Stimulated activated CD4-positive, alpha-beta T cell treated with anti-CD3 and anti-CD28 coated beads, Interleukin-12 subunit alpha, Interleukin-12 subunit beta, amount 100 ng/mL, for 48 hours (primary cell): ENCODE data around the gene APP.

Experiments
- DNase-seq, 3 donors: peaks; one replicate each; pipeline ENCODE4 v3.0.0-alpha.2; 2020; ENCODE audit warnings: low read depth in 2 of 3, low spot score in 1 of 3

The APP gene

DNA sequence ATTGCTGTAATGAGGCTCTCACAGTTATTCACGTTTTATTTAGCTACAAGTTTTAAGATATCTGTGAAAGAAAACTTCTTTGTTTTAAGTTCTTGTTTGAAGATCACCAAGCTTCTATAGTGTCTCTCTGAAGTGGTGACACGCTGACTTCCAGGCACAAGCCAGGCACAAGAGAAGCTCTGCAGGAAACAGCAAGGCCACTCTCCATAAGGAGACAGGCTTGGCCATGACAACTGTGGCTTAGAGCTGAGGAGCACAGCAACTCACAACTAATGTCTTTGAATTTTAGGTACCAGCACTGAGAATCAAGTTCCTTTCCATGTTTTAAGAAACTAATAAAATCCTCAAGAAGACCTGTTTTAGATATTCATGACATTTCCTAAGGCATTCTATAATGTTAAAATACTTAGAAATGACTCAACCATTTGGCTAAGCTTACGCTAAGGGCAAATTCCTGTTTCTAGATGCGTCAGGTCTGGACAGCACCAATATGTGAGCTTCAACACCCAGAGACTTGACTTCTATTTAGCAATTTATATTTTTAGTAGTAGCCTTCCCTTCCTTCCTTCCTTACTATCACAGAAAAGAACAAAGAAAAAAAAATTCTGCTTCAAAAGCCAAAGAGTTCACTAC, 40.2 kb downstream of the APP start:
- no peak for DNase-seq

DNA sequence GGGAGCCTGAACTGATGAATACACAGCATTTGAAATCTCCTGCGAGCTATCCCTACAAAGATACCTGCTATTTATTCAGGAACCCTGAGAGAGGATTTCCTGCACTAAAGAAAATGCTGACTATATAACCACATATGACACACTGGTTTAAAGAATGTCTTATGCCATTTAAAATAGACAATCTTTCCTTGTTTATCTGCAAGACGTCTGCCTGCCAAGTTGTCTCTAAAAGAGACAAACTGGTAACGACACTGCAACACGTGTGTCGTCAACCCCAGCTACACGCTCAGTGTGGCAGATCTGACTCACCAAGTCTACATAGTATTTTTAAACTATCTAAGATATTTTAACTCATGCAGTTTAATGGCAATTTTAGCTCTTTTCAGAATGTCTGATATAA, 42.7 kb downstream of the APP start:
- DNase-seq = no peak

GRCh38 chr21:26127073-26127814, 43.3 kb downstream of the APP start:
- no peak for DNase-seq

DNA sequence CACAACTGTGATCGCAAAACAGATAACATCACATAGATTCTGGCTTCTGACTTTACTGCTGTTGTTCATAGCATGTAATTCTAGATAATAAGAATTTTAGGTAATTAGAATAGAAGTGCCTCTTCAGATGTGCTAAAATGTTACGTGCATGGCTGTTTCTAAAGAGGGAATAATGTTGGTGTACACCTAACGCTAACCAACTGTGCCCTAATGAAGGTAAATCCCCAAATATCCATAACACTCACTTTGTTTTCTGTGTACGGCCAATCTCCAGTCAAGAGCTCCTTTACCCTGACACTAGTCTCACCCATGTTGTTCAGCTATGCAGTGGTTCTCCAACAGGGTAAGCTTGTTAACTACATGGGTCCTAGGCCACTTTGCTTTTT, 44.4 kb downstream of the APP start:
- no peak for DNase-seq

DNA sequence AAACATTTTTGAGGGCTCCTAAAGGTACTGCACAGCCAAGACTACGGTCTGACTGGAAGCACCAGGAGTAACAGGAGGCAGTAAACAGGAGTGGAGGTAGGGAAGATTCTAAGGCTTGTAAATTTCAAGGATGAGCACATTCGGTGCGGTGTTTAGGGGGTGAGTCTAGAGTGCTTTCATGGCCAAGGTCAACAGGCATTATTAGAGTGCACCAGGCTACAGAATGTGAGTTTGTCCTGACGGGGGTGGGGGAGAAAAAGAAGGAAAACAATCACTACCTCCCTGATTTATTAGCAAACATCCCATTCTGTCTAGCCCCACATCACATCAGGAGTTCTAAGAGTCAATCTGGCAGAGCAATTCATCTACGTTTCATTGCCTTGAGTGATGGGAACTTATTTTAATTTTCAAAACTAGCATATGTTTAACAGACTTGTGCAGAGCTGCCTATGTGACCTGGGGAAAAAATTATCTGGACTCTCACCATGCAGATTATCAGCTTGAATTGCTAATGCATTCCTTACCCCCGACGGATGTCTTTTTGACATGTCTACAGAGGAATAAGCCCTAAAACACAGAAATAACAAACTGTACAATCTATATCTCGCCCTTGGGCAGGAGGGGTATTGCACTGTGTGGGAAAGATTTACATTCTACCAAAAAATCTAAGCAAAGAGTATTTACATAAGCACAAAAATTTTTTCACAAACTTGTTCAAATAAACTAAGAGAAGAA, 45.0 kb downstream of the APP start:
- DNase-seq = no peak

GRCh38 chr21:26124896-26125295, 45.7 kb downstream of the APP start:
- DNase-seq = no peak

DNA sequence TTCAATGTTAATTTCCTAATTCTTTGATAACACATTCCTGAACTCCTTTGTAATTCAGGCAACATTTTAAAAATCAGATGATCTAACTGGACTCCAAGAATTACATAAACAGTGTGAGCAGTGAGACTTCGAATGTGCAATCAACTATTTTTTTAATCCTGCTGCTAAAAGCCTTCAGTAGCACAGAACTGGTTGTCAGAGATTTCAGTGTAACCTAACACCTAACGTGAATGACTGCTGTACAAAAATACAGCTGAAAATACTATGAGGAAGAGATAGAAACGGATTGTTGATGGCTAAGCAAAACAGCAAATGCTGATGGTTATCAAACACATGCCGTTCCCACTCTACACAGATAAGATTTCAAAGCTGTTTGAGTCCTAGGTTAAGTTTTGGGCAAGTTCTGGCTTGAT, 46.1 kb downstream of the APP start:
- DNase-seq = no peak

DNA sequence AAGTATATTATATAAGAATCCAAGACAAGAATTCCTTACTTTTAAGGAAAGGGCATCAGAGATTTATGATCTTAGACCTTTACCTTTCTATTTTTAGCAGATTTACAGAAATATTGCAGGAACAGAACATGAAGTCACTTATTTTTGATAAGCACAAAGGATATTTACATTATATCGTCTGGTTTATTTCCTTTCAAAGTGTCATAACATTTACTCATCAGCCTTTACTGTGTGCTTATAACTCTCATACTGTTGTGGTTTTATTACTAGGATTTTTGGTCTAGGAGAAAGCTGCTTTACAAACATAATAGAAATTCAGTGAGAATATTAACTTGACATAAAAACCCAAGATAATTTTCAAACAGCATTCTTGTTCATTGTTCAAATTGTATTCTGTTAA, 47.6 kb downstream of the APP start:
- DNase-seq = no peak

DNA sequence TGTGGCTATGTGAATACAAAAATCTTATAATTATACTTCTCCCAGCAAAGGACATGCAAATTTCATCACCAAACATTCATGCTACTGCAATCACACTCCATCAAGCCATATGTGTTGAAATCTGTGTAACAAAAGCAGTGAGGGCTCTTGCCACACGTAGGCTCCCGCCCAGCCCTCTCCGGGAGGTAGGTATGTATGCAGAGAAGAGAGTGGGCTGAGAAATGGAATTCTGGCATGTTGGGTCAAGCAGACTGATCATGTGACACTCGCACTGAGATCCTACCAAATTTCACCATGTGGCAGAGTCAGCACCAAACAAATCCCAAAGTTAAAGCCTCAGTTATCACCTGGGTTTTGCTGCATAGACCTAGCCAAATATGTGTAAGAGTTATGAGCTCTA, 49.7 kb downstream of the APP start:
- DNase-seq = no peak

DNA sequence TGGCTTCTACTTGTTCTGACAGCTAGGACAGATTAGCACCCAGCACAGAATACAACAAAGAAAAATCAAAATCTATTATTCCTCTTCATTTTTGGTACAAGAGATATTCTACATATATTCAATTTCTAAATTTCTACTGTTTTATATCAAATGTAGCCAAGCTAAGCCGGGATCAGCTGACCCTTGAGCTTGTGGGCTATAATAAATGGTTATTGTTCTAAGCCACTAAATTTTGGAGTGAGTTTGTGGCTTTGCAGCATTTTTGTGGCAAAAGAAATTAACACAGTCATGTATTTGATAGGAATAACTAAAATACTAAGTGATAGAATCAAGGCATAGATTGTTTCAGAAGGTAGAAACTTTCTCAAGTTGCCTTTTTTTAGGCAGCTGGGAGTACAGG, 50.7 kb downstream of the APP start:
- no peak for DNase-seq

GRCh38 chr21:26118938-26119540, 51.5 kb downstream of the APP start:
- no peak for DNase-seq

DNA sequence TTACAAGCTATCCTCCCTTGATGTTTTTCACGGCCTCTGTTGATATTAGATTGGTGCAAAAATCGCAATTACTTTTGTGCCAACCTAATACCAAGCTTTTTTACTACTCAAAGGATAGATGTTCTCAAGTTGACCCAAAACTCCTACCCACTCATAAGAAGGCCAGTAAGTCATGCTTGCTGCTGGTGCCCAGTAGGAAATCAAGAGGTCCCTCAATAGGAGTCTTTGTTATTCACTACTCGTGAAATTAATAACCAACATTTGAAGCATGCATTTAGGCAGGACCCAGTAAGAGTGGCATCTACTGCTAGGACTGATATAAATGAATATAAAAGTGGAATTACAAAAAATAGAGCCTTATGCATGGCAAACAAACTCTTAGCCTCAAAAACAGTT, 52.6 kb downstream of the APP start:
- DNase-seq = no peak

- DNase-seq = no peak
Measured at GRCh38 chr21:26117324-26117971, 53.1 kb downstream of the APP start.

DNA sequence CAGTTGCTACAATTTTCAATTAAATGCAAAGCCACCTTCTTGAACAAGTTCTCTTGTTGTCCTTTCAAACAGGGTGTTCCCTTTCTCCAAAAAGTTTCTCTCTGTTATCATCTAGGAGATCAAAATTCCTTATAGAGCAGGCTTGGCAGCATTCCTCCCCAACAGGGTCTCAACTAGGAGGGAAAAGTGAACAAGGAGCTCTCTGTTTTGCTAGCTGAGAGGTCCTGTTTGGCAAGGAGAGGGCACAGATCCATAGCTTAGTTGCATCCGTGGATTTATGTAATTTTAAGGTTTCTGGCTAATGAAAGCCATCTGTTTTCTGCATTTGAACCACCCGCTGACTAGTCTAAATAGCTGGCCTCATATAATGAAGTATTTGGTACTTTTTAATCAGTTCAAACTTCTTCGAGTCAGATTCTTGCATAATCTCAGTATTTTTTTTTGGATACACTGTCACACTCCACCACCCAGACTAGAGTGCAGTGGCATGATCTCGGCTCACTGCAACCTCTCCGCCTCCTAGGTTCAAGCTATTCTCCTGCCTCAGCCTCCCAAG, 54.0 kb downstream of the APP start:
- DNase-seq = no peak

GRCh38 chr21:26115899-26116298, 54.7 kb downstream of the APP start:
- no peak for DNase-seq

- DNase-seq = no peak
Measured at GRCh38 chr21:26115305-26115704, 55.3 kb downstream of the APP start.

DNA sequence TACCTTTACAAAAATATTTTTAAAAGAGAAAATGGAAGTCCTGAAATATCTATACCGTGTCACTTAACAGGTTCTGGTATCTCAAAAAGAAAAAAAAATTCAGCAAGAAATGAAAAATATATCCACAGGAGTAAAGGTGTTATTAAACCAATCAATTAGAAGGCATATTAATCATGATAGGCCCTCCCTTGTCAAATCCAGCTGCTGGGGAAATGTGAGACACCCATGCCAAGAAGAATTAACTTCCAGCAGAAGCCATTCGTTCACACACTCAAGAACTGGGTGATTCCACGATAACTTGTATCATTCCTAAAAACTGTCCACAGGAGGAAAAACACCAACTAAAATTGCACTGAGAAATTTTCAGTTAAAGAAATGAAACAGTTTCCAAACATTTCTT, 57.6 kb downstream of the APP start:
- no peak for DNase-seq

GRCh38 chr21:26112127-26112742, 58.3 kb downstream of the APP start:
- DNase-seq = no peak

GRCh38 chr21:26110715-26111114, 59.9 kb downstream of the APP start:
- no peak for DNase-seq

- no peak for DNase-seq
Measured at GRCh38 chr21:26107429-26107828, 63.1 kb downstream of the APP start.

DNA sequence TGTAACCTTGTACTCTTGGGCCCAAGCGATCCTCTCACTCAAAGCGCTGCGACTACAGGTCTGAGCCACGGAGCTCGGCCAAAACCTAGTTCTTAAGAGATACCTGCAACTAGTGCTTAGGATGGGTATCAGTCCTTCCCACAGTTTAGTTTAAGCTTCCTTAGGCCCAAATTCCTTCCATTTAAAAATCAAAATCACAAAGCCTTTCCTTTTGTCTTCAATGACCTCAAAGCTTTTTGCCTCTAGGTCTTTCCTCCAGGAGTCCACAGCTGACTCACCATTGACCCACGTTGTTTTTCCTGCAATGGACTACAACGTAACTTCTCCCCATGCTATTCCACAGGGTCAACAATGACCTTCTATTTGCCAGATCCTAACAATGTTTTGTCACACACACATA, 64.0 kb downstream of the APP start:
- DNase-seq = no peak
